K562 (cell line): ENCODE data around the gene MAPKAPK2. TPM values are rescaled to one million over a fixed set of nuclear protein-coding genes. Genes with fewer than 3 reads are reported as not detected.
A peak's percentile ranks its signal among the peaks of the same experiment; 100 is the strongest.

Source experiments
- BCOR ChIP-seq: fragments of 450-650 bp; IDR thresholded peaks from 2 replicates; pipeline ENCODE4 v1.6.1; 2016
- CCAR2 ChIP-seq: fragments of 200-400 bp; formaldehyde crosslinking; IDR thresholded peaks from 2 replicates; pipeline ENCODE4 v1.6.1; 2017; ENCODE audit warnings: mild to moderate bottlenecking, low read depth, low read length
- DMBX1 ChIP-seq: fragments of 250-450 bp; sonication (Bioruptor Pico); IDR thresholded peaks from 2 replicates; pipeline ENCODE4 v1.8.0; 2022; ENCODE audit warnings: inconsistent platforms, mild to moderate bottlenecking, moderate library complexity, borderline replicate concordance
- FOXK1 ChIP-seq: sonication (generic); formaldehyde crosslinking; IDR thresholded peaks from 2 replicates; pipeline ENCODE4 v1.8.0; 2022; ENCODE audit warnings: missing genetic modification reagents, mild to moderate bottlenecking, borderline replicate concordance
- GTF2E2 ChIP-seq: fragments of 200-800 bp; sonication (Bioruptor generic); IDR thresholded peaks from 2 replicates; pipeline ENCODE4 v1.6.1; 2016; ENCODE audit warnings: missing genetic modification characterization, missing compliant biosample characterization
- IRF1 ChIP-seq: sonication (generic); formaldehyde crosslinking; IDR thresholded peaks from 2 replicates; pipeline ENCODE4 v1.8.0; 2022; ENCODE audit warnings: missing genetic modification reagents, mild to moderate bottlenecking, borderline replicate concordance
- MAFK ChIP-seq: IDR thresholded peaks from 2 replicates; pipeline ENCODE4 v1.6.1; 2011; ENCODE audit warnings: low read length, improper control_type of control experiment
- MCM3 ChIP-seq: fragments of 450-650 bp; IDR thresholded peaks from 2 replicates; pipeline ENCODE4 v1.6.1; 2016
- MECOM ChIP-seq: fragments of 250-450 bp; sonication (Bioruptor Pico); IDR thresholded peaks from 2 replicates; pipeline ENCODE4 v1.8.0; 2022; ENCODE audit warnings: inconsistent platforms
- NR1H2 ChIP-seq: sonication (generic); formaldehyde crosslinking; IDR thresholded peaks from 2 replicates; pipeline ENCODE4 v1.4.0; 2020; ENCODE audit warnings: mild to moderate bottlenecking, missing genetic modification reagents
- PTRF ChIP-seq: fragments of 450-650 bp; IDR thresholded peaks from 2 replicates; pipeline ENCODE4 v1.6.1; 2016; ENCODE audit warnings: mild to moderate bottlenecking, missing genetic modification characterization, missing compliant biosample characterization
- PTTG1 ChIP-seq: fragments of 450-650 bp; IDR thresholded peaks from 2 replicates; pipeline ENCODE4 v1.6.1; 2016; ENCODE audit warnings: low read depth, mild to moderate bottlenecking, missing genetic modification characterization, missing compliant biosample characterization
- SIX5 ChIP-seq, 2 experiments: IDR thresholded peaks; 2 replicates each; pipeline ENCODE4 v1.6.1; 2011; ENCODE audit warnings: low read length in 2 of 2, borderline replicate concordance in 1 of 2, low read depth in 1 of 2, mild to moderate bottlenecking in 1 of 2, moderate library complexity in 1 of 2; ENCODE audit not compliant: insufficient read depth in 1 of 2
- TSC22D4 ChIP-seq: fragments of 450-650 bp; IDR thresholded peaks from 2 replicates; pipeline ENCODE4 v1.6.1; 2016; ENCODE audit warnings: missing genetic modification characterization, missing biosample characterization, control low read depth
- ZBTB7A ChIP-seq: IDR thresholded peaks from 2 replicates; pipeline ENCODE4 v1.6.1; 2011; ENCODE audit warnings: low read depth, mild to moderate bottlenecking, low read length, moderate library complexity, borderline replicate concordance; ENCODE audit not compliant: control insufficient read depth
- ZC3H4 ChIP-seq: sonication (generic); formaldehyde crosslinking; IDR thresholded peaks from 2 replicates; pipeline ENCODE4 v1.9.0; 2021; ENCODE audit warnings: missing genetic modification reagents, borderline replicate concordance
- ZNF584 ChIP-seq: fragments of 200-800 bp; sonication (Bioruptor generic); IDR thresholded peaks from 2 replicates; pipeline ENCODE4 v1.6.1; 2016; ENCODE audit warnings: low read depth, mild to moderate bottlenecking, missing genetic modification characterization, missing compliant biosample characterization
- ZNF699 ChIP-seq: fragments of 250-450 bp; sonication (Bioruptor Pico); IDR thresholded peaks from 2 replicates; pipeline ENCODE4 v1.8.0; 2021; ENCODE audit warnings: mild to moderate bottlenecking, moderate library complexity; ENCODE audit not compliant: insufficient replicate concordance
- polyA plus RNA-seq, 8 experiments: library from polyadenylated mRNA; depleted of rRNA in 4 of 8; stranded (reverse) in 5 of 8; unstranded in 3 of 8; fragments of >200 nt; fragmentation: Nextera tagmentation in 2 of 8; fragmentation: Illumina TruSeq in 1 of 8; extraction: Ambion mirVana in 2 of 8; extraction: Trizol in 1 of 8; gene quantifications; 2 replicates each; pipeline versions ENCODE4 v1.2.1 to v1.2.3, GENCODE V29; 2011 to 2014; ENCODE audit warnings: inconsistent platforms in 1 of 8, missing spikeins in 1 of 8
- total RNA-seq, 7 experiments: library from RNA; depleted of rRNA in 6 of 7; stranded (reverse); fragments of >200 nt in 6 of 7; fragmentation: Illumina TruSeq in 2 of 7; extraction: Trizol in 2 of 7; gene quantifications; 2 replicates each; pipeline versions ENCODE4 v1.2.1 to v1.2.3, GENCODE V29; 2011 to 2021; ENCODE audit warnings: low replicate concordance in 1 of 7
- TF ChIP-seq, protein P1 (sequence below): sonication (generic); formaldehyde crosslinking; IDR thresholded peaks from 2 replicates; pipeline ENCODE4 v1.8.0; 2022; ENCODE audit warnings: mild to moderate bottlenecking, missing genetic modification reagents
- TF ChIP-seq, protein P2 (sequence below): IDR thresholded peaks from 2 replicates; pipeline ENCODE4 v1.6.1; 2016; ENCODE audit warnings: missing genetic modification characterization, missing compliant biosample characterization
- TF ChIP-seq, protein P3 (sequence below): fragments of 250-450 bp; sonication (Bioruptor Pico); IDR thresholded peaks from 2 replicates; pipeline ENCODE4 v1.5.0; 2020; ENCODE audit warnings: mild to moderate bottlenecking, borderline replicate concordance
- TF ChIP-seq, protein P4 (sequence below): sonication (generic); formaldehyde crosslinking; IDR thresholded peaks from 2 replicates; pipeline ENCODE4 v1.8.0; 2022; ENCODE audit warnings: mild to moderate bottlenecking, low read depth, missing genetic modification reagents

MAPKAPK2 gene
- total and polyA plus RNA-seq, 9 of the 15 experiments (the other 6 are each of a cell fraction or from before 2014, with no cell fraction given) = 0.63 to 94.2 (median 52.1) TPM

DNA sequence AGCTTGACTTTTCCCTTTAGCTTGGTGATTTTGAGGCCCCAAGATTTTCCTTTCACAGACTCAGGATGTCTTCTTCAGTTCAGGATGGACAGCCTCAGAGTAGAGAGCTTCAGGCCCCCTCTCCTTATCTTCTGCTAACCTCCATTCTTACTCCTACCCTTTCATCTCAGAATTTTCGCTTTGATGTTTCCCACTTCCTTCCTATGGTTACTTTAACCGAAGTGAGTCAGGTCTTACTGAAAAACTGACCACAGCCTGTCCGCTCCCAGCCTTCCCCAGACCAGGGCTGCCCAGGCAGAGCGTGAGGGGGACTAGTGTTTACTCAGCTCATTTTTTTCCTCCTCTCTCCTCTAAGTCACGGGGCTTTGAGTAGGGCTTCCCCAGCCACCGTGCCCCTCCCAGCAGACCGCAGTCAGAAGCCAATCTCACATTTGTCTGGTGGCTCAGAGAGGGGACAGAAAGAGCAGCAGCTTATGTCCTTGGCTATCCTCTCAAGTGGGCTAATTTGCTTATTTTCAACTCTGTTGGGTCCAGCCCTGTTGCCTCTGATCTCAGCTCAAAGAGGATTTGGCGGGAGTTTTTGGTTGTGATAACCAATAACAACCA lies 81.6 kb downstream of the MAPKAPK2 start (continued):
- TF ChIP-seq, protein P1, sequence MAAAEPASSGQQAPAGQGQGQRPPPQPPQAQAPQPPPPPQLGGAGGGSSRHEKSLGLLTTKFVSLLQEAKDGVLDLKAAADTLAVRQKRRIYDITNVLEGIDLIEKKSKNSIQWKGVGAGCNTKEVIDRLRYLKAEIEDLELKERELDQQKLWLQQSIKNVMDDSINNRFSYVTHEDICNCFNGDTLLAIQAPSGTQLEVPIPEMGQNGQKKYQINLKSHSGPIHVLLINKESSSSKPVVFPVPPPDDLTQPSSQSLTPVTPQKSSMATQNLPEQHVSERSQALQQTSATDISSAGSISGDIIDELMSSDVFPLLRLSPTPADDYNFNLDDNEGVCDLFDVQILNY (CRISPR knock-in tag) = no peak
- TF ChIP-seq ZNF584 (CRISPR knock-in tag) = peak; percentile 82
- TF ChIP-seq CCAR2 = no peak
- TF ChIP-seq GTF2E2 (tag) = no peak
- no peak for TF ChIP-seq SIX5 (IDR thresholded peaks at IDR 0.05; ENCODE audit: borderline replicate concordance in 1 of 2, insufficient read depth in 1 of 2, low read depth in 1 of 2, low read length in 2 of 2)
- TF ChIP-seq IRF1 (CRISPR knock-in tag) = no peak
- no peak for TF ChIP-seq TSC22D4 (tag)
- TF ChIP-seq FOXK1 (CRISPR knock-in tag) = no peak; the same call in 1 of the 2 replicates
- TF ChIP-seq BCOR = no peak
- no peak for TF ChIP-seq MCM3
- TF ChIP-seq, protein P2, sequence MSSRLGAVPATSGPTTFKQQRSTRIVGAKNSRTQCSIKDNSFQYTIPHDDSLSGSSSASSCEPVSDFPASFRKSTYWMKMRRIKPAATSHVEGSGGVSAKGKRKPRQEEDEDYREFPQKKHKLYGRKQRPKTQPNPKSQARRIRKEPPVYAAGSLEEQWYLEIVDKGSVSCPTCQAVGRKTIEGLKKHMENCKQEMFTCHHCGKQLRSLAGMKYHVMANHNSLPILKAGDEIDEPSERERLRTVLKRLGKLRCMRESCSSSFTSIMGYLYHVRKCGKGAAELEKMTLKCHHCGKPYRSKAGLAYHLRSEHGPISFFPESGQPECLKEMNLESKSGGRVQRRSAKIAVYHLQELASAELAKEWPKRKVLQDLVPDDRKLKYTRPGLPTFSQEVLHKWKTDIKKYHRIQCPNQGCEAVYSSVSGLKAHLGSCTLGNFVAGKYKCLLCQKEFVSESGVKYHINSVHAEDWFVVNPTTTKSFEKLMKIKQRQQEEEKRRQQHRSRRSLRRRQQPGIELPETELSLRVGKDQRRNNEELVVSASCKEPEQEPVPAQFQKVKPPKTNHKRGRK = no peak
- no peak for TF ChIP-seq PTRF (tag)
- no peak for TF ChIP-seq ZNF699
- TF ChIP-seq NR1H2 (CRISPR knock-in tag) = no peak
- no peak for TF ChIP-seq MECOM (CRISPR knock-in tag)
- TF ChIP-seq DMBX1 (CRISPR knock-in tag) = no peak
- TF ChIP-seq MAFK = peak; percentile 46; the same call in 1 of the 2 replicates
- TF ChIP-seq ZC3H4 = no peak
- no peak for TF ChIP-seq PTTG1 (tag)
- TF ChIP-seq ZBTB7A = 0 out of 2 replicates have a peak, but pooled peaks have one; percentile 49
- TF ChIP-seq, protein P3, sequence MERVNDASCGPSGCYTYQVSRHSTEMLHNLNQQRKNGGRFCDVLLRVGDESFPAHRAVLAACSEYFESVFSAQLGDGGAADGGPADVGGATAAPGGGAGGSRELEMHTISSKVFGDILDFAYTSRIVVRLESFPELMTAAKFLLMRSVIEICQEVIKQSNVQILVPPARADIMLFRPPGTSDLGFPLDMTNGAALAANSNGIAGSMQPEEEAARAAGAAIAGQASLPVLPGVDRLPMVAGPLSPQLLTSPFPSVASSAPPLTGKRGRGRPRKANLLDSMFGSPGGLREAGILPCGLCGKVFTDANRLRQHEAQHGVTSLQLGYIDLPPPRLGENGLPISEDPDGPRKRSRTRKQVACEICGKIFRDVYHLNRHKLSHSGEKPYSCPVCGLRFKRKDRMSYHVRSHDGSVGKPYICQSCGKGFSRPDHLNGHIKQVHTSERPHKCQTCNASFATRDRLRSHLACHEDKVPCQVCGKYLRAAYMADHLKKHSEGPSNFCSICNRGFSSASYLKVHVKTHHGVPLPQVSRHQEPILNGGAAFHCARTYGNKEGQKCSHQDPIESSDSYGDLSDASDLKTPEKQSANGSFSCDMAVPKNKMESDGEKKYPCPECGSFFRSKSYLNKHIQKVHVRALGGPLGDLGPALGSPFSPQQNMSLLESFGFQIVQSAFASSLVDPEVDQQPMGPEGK (CRISPR knock-in tag) = no peak
- TF ChIP-seq, protein P4, sequence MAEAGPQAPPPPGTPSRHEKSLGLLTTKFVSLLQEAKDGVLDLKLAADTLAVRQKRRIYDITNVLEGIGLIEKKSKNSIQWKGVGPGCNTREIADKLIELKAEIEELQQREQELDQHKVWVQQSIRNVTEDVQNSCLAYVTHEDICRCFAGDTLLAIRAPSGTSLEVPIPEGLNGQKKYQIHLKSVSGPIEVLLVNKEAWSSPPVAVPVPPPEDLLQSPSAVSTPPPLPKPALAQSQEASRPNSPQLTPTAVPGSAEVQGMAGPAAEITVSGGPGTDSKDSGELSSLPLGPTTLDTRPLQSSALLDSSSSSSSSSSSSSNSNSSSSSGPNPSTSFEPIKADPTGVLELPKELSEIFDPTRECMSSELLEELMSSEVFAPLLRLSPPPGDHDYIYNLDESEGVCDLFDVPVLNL (CRISPR knock-in tag) = no peak
